Measurements from ENCODE around the gene RYK.

DNA sequence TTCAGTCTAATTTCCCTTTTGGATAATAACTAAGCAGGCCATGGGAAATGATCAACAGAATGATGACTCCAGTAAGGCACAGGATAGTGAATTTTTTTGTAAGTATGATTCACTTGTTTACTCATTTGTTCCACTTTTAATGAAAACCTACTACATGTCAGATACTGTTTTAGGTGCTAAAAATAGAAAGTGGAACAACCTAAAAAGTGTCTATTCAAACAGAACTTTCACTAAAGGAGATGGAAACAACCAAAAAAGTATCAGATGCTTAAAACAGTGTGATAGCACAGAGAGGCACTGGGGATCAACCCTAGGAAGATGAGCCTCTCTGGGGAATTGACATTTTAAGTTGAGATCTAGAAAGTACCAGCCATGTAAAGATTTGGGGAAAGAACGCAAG, 11.1 kb downstream of the RYK start:
- TF ChIP-seq GATA2 (IDR thresholded peaks at IDR 0.05; ENCODE audit: low read depth, low read length) (no peak), GATA3 (IDR thresholded peaks at IDR 0.05; ENCODE audit: low read depth, low read length) (no peak)

Data from SH-SY5Y (cell line).